ENCODE data around the gene TPP2. TPM values are rescaled to one million over a fixed set of nuclear protein-coding genes. Genes with fewer than 3 reads are reported as not detected.

Gene TPP2
- total and polyA plus RNA-seq, 9 of the 15 experiments (the other 6 are each of a cell fraction or from before 2014, with no cell fraction given): 18.8 to 87.7 (median 55.9) TPM

DNA sequence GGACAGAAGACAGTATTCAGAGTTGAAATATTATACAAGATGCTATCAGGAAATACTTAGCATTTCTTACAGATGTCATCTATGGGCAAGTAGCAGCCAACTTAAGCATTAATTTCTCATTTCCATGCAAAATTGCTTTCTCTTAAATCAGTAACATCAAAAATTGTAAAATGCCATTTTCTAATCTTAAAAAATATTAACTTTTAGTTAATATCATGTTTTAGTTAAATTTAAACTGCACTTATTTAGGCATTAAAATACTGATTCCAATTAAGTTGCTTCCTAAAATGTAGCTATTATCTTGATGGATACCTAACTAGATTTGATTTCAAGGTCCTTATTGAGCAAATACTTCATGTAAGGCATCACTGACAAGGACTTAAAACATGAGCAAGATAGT lies 70.2 kb downstream of the TPP2 start (continued):
- TF ChIP-seq, protein P1, sequence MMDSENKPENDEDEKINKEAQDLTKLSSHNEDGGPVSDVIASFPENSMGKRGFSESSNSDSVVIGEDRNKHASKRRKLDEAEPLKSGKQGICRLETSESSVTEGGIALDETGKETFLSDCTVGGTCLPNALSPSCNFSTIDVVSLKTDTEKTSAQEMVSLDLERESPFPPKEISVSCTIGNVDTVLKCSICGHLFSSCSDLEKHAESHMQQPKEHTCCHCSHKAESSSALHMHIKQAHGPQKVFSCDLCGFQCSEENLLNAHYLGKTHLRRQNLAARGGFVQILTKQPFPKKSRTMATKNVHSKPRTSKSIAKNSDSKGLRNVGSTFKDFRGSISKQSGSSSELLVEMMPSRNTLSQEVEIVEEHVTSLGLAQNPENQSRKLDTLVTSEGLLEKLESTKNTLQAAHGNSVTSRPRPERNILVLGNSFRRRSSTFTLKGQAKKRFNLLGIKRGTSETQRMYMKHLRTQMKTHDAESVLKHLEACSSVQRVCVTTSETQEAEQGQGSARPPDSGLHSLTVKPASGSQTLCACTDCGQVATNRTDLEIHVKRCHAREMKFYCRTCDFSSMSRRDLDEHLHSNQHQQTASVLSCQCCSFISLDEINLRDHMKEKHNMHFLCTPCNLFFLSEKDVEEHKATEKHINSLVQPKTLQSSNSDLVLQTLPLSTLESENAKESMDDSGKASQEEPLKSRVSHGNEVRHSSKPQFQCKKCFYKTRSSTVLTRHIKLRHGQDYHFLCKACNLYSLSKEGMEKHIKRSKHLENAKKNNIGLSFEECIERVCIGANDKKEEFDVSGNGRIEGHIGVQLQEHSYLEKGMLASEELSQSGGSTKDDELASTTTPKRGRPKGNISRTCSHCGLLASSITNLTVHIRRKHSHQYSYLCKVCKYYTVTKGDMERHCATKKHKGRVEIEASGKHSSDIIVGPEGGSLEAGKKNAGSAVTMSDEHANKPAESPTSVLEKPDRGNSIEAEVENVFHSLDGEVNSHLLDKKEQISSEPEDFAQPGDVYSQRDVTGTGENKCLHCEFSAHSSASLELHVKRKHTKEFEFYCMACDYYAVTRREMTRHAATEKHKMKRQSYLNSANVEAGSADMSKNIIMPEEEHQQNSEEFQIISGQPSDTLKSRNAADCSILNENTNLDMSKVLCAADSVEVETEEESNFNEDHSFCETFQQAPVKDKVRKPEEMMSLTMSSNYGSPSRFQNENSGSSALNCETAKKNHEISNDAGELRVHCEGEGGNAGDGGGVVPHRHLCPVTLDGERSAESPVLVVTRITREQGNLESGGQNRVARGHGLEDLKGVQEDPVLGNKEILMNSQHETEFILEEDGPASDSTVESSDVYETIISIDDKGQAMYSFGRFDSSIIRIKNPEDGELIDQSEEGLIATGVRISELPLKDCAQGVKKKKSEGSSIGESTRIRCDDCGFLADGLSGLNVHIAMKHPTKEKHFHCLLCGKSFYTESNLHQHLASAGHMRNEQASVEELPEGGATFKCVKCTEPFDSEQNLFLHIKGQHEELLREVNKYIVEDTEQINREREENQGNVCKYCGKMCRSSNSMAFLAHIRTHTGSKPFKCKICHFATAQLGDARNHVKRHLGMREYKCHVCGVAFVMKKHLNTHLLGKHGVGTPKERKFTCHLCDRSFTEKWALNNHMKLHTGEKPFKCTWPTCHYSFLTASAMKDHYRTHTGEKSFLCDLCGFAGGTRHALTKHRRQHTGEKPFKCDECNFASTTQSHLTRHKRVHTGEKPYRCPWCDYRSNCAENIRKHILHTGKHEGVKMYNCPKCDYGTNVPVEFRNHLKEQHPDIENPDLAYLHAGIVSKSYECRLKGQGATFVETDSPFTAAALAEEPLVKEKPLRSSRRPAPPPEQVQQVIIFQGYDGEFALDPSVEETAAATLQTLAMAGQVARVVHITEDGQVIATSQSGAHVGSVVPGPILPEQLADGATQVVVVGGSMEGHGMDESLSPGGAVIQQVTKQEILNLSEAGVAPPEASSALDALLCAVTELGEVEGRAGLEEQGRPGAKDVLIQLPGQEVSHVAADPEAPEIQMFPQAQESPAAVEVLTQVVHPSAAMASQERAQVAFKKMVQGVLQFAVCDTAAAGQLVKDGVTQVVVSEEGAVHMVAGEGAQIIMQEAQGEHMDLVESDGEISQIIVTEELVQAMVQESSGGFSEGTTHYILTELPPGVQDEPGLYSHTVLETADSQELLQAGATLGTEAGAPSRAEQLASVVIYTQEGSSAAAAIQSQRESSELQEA (IDR thresholded peaks at IDR 0.05; ENCODE audit: low read depth): no peak
- TF ChIP-seq ZNF707 (CRISPR knock-in tag; conservative IDR thresholded peaks at IDR 0.05) (no peak), PTBP1 (IDR thresholded peaks at IDR 0.05; ENCODE audit: low read depth, low read length) (no peak)
- TF ChIP-seq, protein P2, sequence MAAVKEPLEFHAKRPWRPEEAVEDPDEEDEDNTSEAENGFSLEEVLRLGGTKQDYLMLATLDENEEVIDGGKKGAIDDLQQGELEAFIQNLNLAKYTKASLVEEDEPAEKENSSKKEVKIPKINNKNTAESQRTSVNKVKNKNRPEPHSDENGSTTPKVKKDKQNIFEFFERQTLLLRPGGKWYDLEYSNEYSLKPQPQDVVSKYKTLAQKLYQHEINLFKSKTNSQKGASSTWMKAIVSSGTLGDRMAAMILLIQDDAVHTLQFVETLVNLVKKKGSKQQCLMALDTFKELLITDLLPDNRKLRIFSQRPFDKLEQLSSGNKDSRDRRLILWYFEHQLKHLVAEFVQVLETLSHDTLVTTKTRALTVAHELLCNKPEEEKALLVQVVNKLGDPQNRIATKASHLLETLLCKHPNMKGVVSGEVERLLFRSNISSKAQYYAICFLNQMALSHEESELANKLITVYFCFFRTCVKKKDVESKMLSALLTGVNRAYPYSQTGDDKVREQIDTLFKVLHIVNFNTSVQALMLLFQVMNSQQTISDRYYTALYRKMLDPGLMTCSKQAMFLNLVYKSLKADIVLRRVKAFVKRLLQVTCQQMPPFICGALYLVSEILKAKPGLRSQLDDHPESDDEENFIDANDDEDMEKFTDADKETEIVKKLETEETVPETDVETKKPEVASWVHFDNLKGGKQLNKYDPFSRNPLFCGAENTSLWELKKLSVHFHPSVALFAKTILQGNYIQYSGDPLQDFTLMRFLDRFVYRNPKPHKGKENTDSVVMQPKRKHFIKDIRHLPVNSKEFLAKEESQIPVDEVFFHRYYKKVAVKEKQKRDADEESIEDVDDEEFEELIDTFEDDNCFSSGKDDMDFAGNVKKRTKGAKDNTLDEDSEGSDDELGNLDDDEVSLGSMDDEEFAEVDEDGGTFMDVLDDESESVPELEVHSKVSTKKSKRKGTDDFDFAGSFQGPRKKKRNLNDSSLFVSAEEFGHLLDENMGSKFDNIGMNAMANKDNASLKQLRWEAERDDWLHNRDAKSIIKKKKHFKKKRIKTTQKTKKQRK (IDR thresholded peaks at IDR 0.05; ENCODE audit: borderline replicate concordance, low read depth, low read length): no peak
- TF ChIP-seq, protein P3, sequence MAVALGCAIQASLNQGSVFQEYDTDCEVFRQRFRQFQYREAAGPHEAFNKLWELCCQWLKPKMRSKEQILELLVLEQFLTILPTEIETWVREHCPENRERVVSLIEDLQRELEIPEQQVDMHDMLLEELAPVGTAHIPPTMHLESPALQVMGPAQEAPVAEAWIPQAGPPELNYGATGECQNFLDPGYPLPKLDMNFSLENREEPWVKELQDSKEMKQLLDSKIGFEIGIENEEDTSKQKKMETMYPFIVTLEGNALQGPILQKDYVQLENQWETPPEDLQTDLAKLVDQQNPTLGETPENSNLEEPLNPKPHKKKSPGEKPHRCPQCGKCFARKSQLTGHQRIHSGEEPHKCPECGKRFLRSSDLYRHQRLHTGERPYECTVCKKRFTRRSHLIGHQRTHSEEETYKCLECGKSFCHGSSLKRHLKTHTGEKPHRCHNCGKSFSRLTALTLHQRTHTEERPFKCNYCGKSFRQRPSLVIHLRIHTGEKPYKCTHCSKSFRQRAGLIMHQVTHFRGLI (CRISPR knock-in tag; IDR thresholded peaks at IDR 0.05): no peak

Measured in K562 (cell line).